Loucy (cell line): ENCODE results near the gene CHRNA5.

Experiments used
- H2AFZ ChIP-seq: fragments of 200-600 bp; sonication (generic); 2 replicates; pipeline ENCODE4 v1.6.0; 2016; ENCODE audit warnings: antibody characterized with exemption, mild to moderate bottlenecking, low read length, moderate library complexity
- H3F3A ChIP-seq: fragments of 200-600 bp; 2 replicates; pipeline ENCODE4 v1.6.0; 2016; ENCODE audit warnings: antibody characterized with exemption, low read depth, mild to moderate bottlenecking
- H3K27me3 ChIP-seq: fragments of 200-600 bp; sonication (generic); 2 replicates; pipeline ENCODE4 v1.6.1; 2014; ENCODE audit warnings: low read length, mild to moderate bottlenecking; ENCODE audit not compliant: insufficient read depth, poor library complexity, severe bottlenecking
- H3K36me3 ChIP-seq: fragments of 200-600 bp; sonication (generic); 2 replicates; pipeline ENCODE4 v1.6.1; 2016; ENCODE audit warnings: low read length; ENCODE audit not compliant: insufficient read depth
- H3K4me1 ChIP-seq: fragments of 200-600 bp; sonication (generic); 2 replicates; pipeline ENCODE4 v1.5.1; 2014; ENCODE audit warnings: low read length, mild to moderate bottlenecking; ENCODE audit not compliant: insufficient read depth, poor library complexity, severe bottlenecking
- H3K4me2 ChIP-seq: fragments of 200-600 bp; sonication (generic); 2 replicates; pipeline ENCODE4 v1.6.0; 2014; ENCODE audit warnings: antibody characterized with exemption, low read length, low read depth, mild to moderate bottlenecking; ENCODE audit not compliant: poor library complexity, severe bottlenecking
- H3K4me3 ChIP-seq: fragments of 200-600 bp; sonication (generic); 2 replicates; pipeline ENCODE4 v1.5.1; 2014; ENCODE audit warnings: low read length, mild to moderate bottlenecking, mixed read lengths; ENCODE audit not compliant: poor library complexity, severe bottlenecking
- H3K79me2 ChIP-seq: fragments of 200-600 bp; sonication (generic); 2 replicates; pipeline ENCODE4 v1.6.1; 2014; ENCODE audit warnings: low read length; ENCODE audit not compliant: insufficient read depth
- H3K9ac ChIP-seq: fragments of 200-600 bp; sonication (generic); 2 replicates; pipeline ENCODE4 v1.6.0; 2014; ENCODE audit warnings: mild to moderate bottlenecking, low read depth, low read length, moderate library complexity; ENCODE audit not compliant: poor library complexity, severe bottlenecking
- H3K9me2 ChIP-seq: fragments of 200-600 bp; sonication (generic); replicated peaks from 2 replicates; pipeline ENCODE4 v1.6.1; 2016; ENCODE audit warnings: low read depth, low read length, mixed read lengths
- H3K9me3 ChIP-seq: fragments of 200-600 bp; sonication (generic); 2 replicates; pipeline ENCODE4 v1.6.1; 2014; ENCODE audit warnings: mild to moderate bottlenecking, antibody characterized with exemption, low read length, low read depth; ENCODE audit not compliant: insufficient read depth
- H4K20me1 ChIP-seq: fragments of 200-600 bp; sonication (generic); 2 replicates; pipeline ENCODE4 v1.6.0; 2014; ENCODE audit warnings: antibody characterized with exemption, low read length, mild to moderate bottlenecking; ENCODE audit not compliant: insufficient read depth, poor library complexity, severe bottlenecking
- EZH2phosphoT487 ChIP-seq: fragments of 200-600 bp; IDR thresholded peaks from 2 replicates; pipeline ENCODE4 v1.6.1; 2018; ENCODE audit warnings: antibody characterized with exemption, mild to moderate bottlenecking, moderate library complexity, borderline replicate concordance
- TF ChIP-seq, protein P1 (sequence below): fragments of 200-600 bp; sonication (generic); conservative IDR thresholded peaks from 2 replicates; pipeline ENCODE4 v1.5.1; 2014; ENCODE audit warnings: mild to moderate bottlenecking, antibody characterized with exemption, low read length

Gene CHRNA5

DNA sequence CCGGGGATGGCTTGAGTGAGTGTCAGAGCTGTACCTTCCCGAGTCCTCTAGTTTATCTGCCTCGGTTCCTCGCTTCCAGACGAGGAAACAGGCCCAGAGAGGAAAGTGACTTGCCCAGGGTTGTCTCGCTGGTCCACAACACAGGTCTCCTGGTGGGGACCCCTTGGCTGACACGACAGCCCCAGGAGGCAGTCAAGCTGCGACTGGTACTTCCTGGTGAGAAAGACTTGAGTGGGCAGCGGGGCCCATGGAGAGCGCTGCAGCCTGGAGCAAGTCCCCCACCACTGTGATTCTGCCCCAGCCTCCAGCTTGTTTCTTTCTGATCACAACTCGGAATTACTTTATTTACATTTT, 600 bp upstream of the CHRNA5 start:
- Histone ChIP-seq H2AFZ (peak overlapping the region; percentile 76), H3K4me2 (peak overlapping the region; percentile 78), H3K4me1 (peaks cover 36% of the 10 kb centered on the region), H3K27me3 (no peaks in the 10 kb centered on the region), H3K9ac (peak overlapping the region; percentile 79), H3F3A (peaks cover 6% of the 10 kb centered on the region; the same call in 1 of the 2 replicates), H3K4me3 (peak overlapping the region; percentile 79), H3K9me3 (no peaks in the 10 kb centered on the region), H4K20me1 (peaks cover 3% of the 10 kb centered on the region), H3K79me2 (peaks cover 36% of the 10 kb centered on the region), H3K9me2 (no peaks in the 10 kb centered on the region), H3K36me3 (no peaks in the 10 kb centered on the region)
- TF ChIP-seq EZH2phosphoT487: no peak
- TF ChIP-seq, protein P1, sequence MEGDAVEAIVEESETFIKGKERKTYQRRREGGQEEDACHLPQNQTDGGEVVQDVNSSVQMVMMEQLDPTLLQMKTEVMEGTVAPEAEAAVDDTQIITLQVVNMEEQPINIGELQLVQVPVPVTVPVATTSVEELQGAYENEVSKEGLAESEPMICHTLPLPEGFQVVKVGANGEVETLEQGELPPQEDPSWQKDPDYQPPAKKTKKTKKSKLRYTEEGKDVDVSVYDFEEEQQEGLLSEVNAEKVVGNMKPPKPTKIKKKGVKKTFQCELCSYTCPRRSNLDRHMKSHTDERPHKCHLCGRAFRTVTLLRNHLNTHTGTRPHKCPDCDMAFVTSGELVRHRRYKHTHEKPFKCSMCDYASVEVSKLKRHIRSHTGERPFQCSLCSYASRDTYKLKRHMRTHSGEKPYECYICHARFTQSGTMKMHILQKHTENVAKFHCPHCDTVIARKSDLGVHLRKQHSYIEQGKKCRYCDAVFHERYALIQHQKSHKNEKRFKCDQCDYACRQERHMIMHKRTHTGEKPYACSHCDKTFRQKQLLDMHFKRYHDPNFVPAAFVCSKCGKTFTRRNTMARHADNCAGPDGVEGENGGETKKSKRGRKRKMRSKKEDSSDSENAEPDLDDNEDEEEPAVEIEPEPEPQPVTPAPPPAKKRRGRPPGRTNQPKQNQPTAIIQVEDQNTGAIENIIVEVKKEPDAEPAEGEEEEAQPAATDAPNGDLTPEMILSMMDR: no peak

- Histone ChIP-seq H3K9me3 (no peaks in the 10 kb centered on the region), H4K20me1 (peaks cover 6% of the 10 kb centered on the region), H2AFZ (peak overlapping the region; percentile 76), H3K4me3 (peak overlapping the region; percentile 79), H3K9me2 (no peaks in the 10 kb centered on the region), H3K9ac (peak overlapping the region; percentile 79), H3K4me1 (peaks cover 39% of the 10 kb centered on the region), H3K79me2 (peaks cover 50% of the 10 kb centered on the region), H3F3A (0 out of 2 replicates have a peak, but pooled peaks cover 6% of the 10 kb centered on the region), H3K4me2 (peak overlapping the region; percentile 78), H3K27me3 (no peaks in the 10 kb centered on the region), H3K36me3 (no peaks in the 10 kb centered on the region)
- TF ChIP-seq EZH2phosphoT487: no peak
- TF ChIP-seq, protein P1: peak; percentile 33
Measured at GRCh38 chr15:78565951-78566774, 843 bp downstream of the CHRNA5 start.

- peaks cover 49% of the 10 kb centered on the region for H3K4me1 ChIP-seq
- H2AFZ ChIP-seq: no peak overlapping the region
- H3K4me3 ChIP-seq: peak overlapping the region; percentile 79
- H3K27me3 ChIP-seq: no peaks in the 10 kb centered on the region
- H4K20me1 ChIP-seq: peaks cover 14% of the 10 kb centered on the region
- H3K36me3 ChIP-seq: no peaks in the 10 kb centered on the region
- TF ChIP-seq, protein P1: no peak
- no peak for TF ChIP-seq EZH2phosphoT487
- no peaks in the 10 kb centered on the region for H3K9me3 ChIP-seq
- H3K79me2 ChIP-seq: peaks cover 59% of the 10 kb centered on the region
- H3K9ac ChIP-seq: peak overlapping the region; percentile 58
- H3K9me2 ChIP-seq: no peaks in the 10 kb centered on the region
- peak overlapping the region; percentile 78 for H3K4me2 ChIP-seq
- H3F3A ChIP-seq: peaks cover 6% of the 10 kb centered on the region; the same call in 1 of the 2 replicates
Measured at GRCh38 chr15:78567531-78567930, 2.2 kb downstream of the CHRNA5 start.
